ENCODE data around the gene PDE3A. TPM values are rescaled to one million over a fixed set of nuclear protein-coding genes. Genes with fewer than 3 reads are reported as not detected.

The PDE3A gene
- total and polyA plus RNA-seq, 8 donors = 4.9 to 16.5 (median 12.6) TPM

GRCh38 chr12:20477255-20477654, 108.9 kb downstream of the PDE3A start:
- Histone ChIP-seq H3K27me3 (no peaks in the 10 kb centered on the region), H3K27ac (no peak overlapping the region), H3K9me3 (no peaks in the 10 kb centered on the region), H3K4me3 (no peak overlapping the region), H3K4me1 (no peaks in the 10 kb centered on the region), H3K36me3 (no peaks in the 10 kb centered on the region)
- ATAC-seq (no peak), DNase-seq (no peak), FAIRE-seq (no peak)
- TF ChIP-seq CTCF (IDR thresholded peaks at IDR 0.05) = no peak
- intact Hi-C loops (cut with DNase I) = no loop called here
- 57 to 79% methylated on average over 5 of the region's 5 CpGs for WGBS, 2 donors

- Histone ChIP-seq H3K27ac (no peak overlapping the region), H3K4me3 (no peak overlapping the region), H3K36me3 (no peaks in the 10 kb centered on the region), H3K27me3 (no peaks in the 10 kb centered on the region), H3K9me3 (no peaks in the 10 kb centered on the region), H3K4me1 (no peaks in the 10 kb centered on the region)
- DNase-seq = no peak
- 62 to 74% methylated on average over 4 of the region's 4 CpGs for WGBS, 2 donors
- no peak for FAIRE-seq
- intact Hi-C loops (cut with DNase I) = no loop called here
- TF ChIP-seq CTCF (IDR thresholded peaks at IDR 0.05) = no peak
- ATAC-seq = no peak
Measured at GRCh38 chr12:20477672-20478071, 109.3 kb downstream of the PDE3A start.

- Histone ChIP-seq H3K4me1 (no peaks in the 10 kb centered on the region), H3K36me3 (no peaks in the 10 kb centered on the region), H3K27ac (no peak overlapping the region), H3K4me3 (no peak overlapping the region), H3K9me3 (no peaks in the 10 kb centered on the region), H3K27me3 (no peaks in the 10 kb centered on the region)
- ATAC-seq = no peak
- intact Hi-C loops (cut with DNase I) = no loop called here
- no peak for TF ChIP-seq CTCF (IDR thresholded peaks at IDR 0.05)
- no peak for DNase-seq
- WGBS, 2 donors = 52 to 56% methylated on average over 2 of the region's 2 CpGs
- no peak for FAIRE-seq
Measured at GRCh38 chr12:20482491-20483054, 114.2 kb downstream of the PDE3A start.

- TF ChIP-seq CTCF (IDR thresholded peaks at IDR 0.05) = no peak
- DNase-seq = no peak
- Histone ChIP-seq H3K4me1 (no peaks in the 10 kb centered on the region), H3K9me3 (no peaks in the 10 kb centered on the region), H3K27me3 (no peaks in the 10 kb centered on the region), H3K4me3 (no peak overlapping the region), H3K27ac (no peak overlapping the region), H3K36me3 (no peaks in the 10 kb centered on the region)
- no peak for ATAC-seq
- intact Hi-C loops (cut with DNase I) = no loop called here
- FAIRE-seq = no peak
- WGBS, 2 donors = 49 to 71% methylated on average over 1 of the region's 1 CpG
Measured at GRCh38 chr12:20483776-20484175, 115.4 kb downstream of the PDE3A start.

- DNase-seq (no peak), ATAC-seq (no peak), FAIRE-seq (no peak)
- intact Hi-C loops (cut with DNase I) = no loop called here
- Histone ChIP-seq H3K4me1 (no peaks in the 10 kb centered on the region), H3K9me3 (no peaks in the 10 kb centered on the region), H3K4me3 (no peak overlapping the region), H3K27ac (no peak overlapping the region), H3K27me3 (no peaks in the 10 kb centered on the region), H3K36me3 (no peaks in the 10 kb centered on the region)
- no peak for TF ChIP-seq CTCF (IDR thresholded peaks at IDR 0.05)
- 92 to 95% methylated on average over 2 of the region's 2 CpGs for WGBS, 2 donors
Measured at GRCh38 chr12:20486233-20486632, 117.9 kb downstream of the PDE3A start.

Measured in pancreas (tissue), 10 donors.